ENCODE data around the gene DMRTC2.
A peak's percentile ranks its signal among the peaks of the same experiment; 100 is the strongest.

DMRTC2 gene

DNA sequence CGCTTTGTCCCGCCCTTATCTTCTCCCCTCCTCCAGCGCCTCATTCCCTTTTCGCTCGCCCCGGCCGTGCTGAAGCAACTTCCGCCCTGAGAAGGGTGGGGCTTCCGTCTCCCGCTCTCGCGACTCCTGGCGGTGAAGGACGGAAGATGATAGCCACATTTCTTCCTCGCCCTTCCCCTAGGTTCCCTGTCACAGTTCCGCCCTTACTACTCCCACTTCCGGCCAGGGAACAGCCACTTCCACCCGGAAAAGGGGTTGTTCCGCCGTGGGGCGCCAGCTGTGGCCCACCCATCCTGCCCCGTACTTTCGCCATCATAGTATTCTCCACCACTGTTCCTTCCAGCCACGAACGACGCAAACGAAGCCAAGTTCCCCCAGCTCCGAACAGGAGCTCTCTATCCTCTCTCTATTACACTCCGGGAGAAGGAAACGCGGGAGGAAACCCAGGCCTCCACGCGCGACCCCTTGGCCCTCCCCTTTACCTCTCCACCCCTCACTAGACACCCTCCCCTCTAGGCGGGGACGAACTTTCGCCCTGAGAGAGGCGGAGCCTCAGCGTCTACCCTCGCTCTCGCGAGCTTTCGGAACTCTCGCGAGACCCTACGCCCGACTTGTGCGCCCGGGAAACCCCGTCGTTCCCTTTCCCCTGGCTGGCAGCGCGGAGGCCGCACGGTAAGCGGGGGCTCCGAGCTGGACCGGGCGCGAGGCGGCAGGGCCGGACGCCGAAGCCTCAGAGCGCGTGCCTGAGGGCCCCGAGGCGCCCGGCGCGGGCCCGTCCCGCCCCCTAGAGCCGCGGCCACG is 15.0 kb downstream of the DMRTC2 start, which contains the start of gene RPS19 (continued):
- TF ChIP-seq, protein P1, sequence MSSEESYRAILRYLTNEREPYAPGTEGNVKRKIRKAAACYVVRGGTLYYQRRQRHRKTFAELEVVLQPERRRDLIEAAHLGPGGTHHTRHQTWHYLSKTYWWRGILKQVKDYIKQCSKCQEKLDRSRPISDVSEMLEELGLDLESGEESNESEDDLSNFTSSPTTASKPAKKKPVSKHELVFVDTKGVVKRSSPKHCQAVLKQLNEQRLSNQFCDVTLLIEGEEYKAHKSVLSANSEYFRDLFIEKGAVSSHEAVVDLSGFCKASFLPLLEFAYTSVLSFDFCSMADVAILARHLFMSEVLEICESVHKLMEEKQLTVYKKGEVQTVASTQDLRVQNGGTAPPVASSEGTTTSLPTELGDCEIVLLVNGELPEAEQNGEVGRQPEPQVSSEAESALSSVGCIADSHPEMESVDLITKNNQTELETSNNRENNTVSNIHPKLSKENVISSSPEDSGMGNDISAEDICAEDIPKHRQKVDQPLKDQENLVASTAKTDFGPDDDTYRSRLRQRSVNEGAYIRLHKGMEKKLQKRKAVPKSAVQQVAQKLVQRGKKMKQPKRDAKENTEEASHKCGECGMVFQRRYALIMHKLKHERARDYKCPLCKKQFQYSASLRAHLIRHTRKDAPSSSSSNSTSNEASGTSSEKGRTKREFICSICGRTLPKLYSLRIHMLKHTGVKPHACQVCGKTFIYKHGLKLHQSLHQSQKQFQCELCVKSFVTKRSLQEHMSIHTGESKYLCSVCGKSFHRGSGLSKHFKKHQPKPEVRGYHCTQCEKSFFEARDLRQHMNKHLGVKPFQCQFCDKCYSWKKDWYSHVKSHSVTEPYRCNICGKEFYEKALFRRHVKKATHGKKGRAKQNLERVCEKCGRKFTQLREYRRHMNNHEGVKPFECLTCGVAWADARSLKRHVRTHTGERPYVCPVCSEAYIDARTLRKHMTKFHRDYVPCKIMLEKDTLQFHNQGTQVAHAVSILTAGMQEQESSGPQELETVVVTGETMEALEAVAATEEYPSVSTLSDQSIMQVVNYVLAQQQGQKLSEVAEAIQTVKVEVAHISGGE (tag by site-specific recombination; conservative IDR thresholded peaks at IDR 0.05; ENCODE audit: low read depth), result peak; percentile 98
- TF ChIP-seq, protein P2, sequence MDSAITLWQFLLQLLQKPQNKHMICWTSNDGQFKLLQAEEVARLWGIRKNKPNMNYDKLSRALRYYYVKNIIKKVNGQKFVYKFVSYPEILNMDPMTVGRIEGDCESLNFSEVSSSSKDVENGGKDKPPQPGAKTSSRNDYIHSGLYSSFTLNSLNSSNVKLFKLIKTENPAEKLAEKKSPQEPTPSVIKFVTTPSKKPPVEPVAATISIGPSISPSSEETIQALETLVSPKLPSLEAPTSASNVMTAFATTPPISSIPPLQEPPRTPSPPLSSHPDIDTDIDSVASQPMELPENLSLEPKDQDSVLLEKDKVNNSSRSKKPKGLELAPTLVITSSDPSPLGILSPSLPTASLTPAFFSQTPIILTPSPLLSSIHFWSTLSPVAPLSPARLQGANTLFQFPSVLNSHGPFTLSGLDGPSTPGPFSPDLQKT (IDR thresholded peaks at IDR 0.05; ENCODE audit: borderline replicate concordance, low read depth, low read length), result peak; percentile 65; the same call in 1 of the 2 replicates
- TF ChIP-seq, protein P3, sequence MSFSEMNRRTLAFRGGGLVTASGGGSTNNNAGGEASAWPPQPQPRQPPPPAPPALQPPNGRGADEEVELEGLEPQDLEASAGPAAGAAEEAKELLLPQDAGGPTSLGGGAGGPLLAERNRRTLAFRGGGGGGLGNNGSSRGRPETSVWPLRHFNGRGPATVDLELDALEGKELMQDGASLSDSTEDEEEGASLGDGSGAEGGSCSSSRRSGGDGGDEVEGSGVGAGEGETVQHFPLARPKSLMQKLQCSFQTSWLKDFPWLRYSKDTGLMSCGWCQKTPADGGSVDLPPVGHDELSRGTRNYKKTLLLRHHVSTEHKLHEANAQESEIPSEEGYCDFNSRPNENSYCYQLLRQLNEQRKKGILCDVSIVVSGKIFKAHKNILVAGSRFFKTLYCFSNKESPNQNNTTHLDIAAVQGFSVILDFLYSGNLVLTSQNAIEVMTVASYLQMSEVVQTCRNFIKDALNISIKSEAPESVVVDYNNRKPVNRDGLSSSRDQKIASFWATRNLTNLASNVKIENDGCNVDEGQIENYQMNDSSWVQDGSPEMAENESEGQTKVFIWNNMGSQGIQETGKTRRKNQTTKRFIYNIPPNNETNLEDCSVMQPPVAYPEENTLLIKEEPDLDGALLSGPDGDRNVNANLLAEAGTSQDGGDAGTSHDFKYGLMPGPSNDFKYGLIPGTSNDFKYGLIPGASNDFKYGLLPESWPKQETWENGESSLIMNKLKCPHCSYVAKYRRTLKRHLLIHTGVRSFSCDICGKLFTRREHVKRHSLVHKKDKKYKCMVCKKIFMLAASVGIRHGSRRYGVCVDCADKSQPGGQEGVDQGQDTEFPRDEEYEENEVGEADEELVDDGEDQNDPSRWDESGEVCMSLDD (tag by site-specific recombination; IDR thresholded peaks at IDR 0.05), result peak; percentile 99
- TF ChIP-seq KLF16 (tag by site-specific recombination; IDR thresholded peaks at IDR 0.05) (peak; percentile 100), ZNF560 (tag by site-specific recombination; IDR thresholded peaks at IDR 0.05; ENCODE audit: borderline replicate concordance) (no peak), ZFP3 (tag by site-specific recombination; IDR thresholded peaks at IDR 0.05; ENCODE audit: low read depth) (no peak), ZNF211 (tag by site-specific recombination; IDR thresholded peaks at IDR 0.05; ENCODE audit: low read depth) (no peak), ZEB2 (tag by site-specific recombination; IDR thresholded peaks at IDR 0.05) (peak; percentile 98), ZNF391 (tag by site-specific recombination; IDR thresholded peaks at IDR 0.05; ENCODE audit: borderline replicate concordance, low read depth) (peak; percentile 86; the same call in 1 of the 2 replicates), ZNF585B (tag by site-specific recombination; IDR thresholded peaks at IDR 0.05) (no peak), ZNF416 (tag by site-specific recombination; IDR thresholded peaks at IDR 0.05) (no peak), ZIC2 (tag by site-specific recombination; IDR thresholded peaks at IDR 0.05) (peak; percentile 69), BCL11B (tag by site-specific recombination; IDR thresholded peaks at IDR 0.05; ENCODE audit: low read depth) (peak; percentile 99), ZNF157 (tag by site-specific recombination; IDR thresholded peaks at IDR 0.05) (no peak), ZNF707 (tag by site-specific recombination; IDR thresholded peaks at IDR 0.05) (no peak), ZNF335 (tag by site-specific recombination; conservative IDR thresholded peaks at IDR 0.05) (peak; percentile 97), ZNF175 (tag by site-specific recombination; IDR thresholded peaks at IDR 0.05) (no peak), ZNF112 (tag by site-specific recombination; IDR thresholded peaks at IDR 0.05) (no peak), KLF1 (tag by site-specific recombination; IDR thresholded peaks at IDR 0.05) (peak; percentile 96), KLF7 (tag by site-specific recombination; IDR thresholded peaks at IDR 0.05; ENCODE audit: borderline replicate concordance) (peak; percentile 95), ZNF121 (tag by site-specific recombination; IDR thresholded peaks at IDR 0.05) (peak; percentile 89), GFI1B (tag by site-specific recombination; IDR thresholded peaks at IDR 0.05) (no peak), ZNF2 (tag by site-specific recombination; IDR thresholded peaks at IDR 0.05) (peak; percentile 96), ZNF394 (tag by site-specific recombination; IDR thresholded peaks at IDR 0.05; ENCODE audit: borderline replicate concordance) (peak; percentile 76; the same call in 1 of the 2 replicates), KLF10 (tag by site-specific recombination; IDR thresholded peaks at IDR 0.05) (peak; percentile 55), ZNF677 (tag by site-specific recombination; IDR thresholded peaks at IDR 0.05) (peak; percentile 73), ZBTB7A (tag by site-specific recombination; IDR thresholded peaks at IDR 0.05; ENCODE audit: low read depth) (peak; percentile 100)
- TF ChIP-seq, protein P4, sequence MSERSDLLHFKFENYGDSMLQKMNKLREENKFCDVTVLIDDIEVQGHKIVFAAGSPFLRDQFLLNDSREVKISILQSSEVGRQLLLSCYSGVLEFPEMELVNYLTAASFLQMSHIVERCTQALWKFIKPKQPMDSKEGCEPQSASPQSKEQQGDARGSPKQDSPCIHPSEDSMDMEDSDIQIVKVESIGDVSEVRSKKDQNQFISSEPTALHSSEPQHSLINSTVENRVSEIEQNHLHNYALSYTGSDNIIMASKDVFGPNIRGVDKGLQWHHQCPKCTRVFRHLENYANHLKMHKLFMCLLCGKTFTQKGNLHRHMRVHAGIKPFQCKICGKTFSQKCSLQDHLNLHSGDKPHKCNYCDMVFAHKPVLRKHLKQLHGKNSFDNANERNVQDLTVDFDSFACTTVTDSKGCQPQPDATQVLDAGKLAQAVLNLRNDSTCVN (tag by site-specific recombination; optimal IDR thresholded peaks at IDR 0.05), result peak; percentile 86
